ENCODE measurements around the gene ZNF383.
"Not testable (repeated sequence)": the region's sequence is repeated elsewhere in the genome, so short reads cannot be mapped to it uniquely, and the experiment has no call there.

DNA sequence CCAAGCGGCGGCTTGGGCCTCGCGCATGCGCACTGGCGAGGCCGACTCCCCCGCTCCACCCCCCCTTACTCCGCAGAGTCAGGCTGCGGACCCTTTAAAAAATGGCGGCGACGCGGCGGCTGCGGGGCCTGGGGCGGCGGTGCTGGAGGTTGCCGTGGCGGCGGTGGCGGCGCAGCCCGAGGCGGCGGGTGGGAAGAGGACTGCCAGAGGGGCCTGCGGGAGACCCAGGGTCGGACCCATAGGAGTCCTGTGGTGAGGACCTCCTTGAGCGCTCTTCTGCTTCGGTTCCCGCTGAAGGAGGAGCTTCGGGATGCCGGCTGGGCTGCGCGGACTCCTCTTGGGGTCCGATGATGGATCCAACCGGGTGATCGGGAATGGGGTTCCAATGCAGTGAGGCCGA, 71.2 kb downstream of the ZNF383 start:
- TF ChIP-seq, protein P1, sequence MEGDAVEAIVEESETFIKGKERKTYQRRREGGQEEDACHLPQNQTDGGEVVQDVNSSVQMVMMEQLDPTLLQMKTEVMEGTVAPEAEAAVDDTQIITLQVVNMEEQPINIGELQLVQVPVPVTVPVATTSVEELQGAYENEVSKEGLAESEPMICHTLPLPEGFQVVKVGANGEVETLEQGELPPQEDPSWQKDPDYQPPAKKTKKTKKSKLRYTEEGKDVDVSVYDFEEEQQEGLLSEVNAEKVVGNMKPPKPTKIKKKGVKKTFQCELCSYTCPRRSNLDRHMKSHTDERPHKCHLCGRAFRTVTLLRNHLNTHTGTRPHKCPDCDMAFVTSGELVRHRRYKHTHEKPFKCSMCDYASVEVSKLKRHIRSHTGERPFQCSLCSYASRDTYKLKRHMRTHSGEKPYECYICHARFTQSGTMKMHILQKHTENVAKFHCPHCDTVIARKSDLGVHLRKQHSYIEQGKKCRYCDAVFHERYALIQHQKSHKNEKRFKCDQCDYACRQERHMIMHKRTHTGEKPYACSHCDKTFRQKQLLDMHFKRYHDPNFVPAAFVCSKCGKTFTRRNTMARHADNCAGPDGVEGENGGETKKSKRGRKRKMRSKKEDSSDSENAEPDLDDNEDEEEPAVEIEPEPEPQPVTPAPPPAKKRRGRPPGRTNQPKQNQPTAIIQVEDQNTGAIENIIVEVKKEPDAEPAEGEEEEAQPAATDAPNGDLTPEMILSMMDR (conservative IDR thresholded peaks at IDR 0.05): not testable (repeated sequence)
- not testable (repeated sequence) for TF ChIP-seq EZH2 (IDR thresholded peaks at IDR 0.05; ENCODE audit: low read depth)
